Measurements from ENCODE around the gene SCYL1.

SCYL1 gene

GRCh38 chr11:65493367-65494176, 31.3 kb upstream of the SCYL1 start:
- no peak for DNase-seq

DNA sequence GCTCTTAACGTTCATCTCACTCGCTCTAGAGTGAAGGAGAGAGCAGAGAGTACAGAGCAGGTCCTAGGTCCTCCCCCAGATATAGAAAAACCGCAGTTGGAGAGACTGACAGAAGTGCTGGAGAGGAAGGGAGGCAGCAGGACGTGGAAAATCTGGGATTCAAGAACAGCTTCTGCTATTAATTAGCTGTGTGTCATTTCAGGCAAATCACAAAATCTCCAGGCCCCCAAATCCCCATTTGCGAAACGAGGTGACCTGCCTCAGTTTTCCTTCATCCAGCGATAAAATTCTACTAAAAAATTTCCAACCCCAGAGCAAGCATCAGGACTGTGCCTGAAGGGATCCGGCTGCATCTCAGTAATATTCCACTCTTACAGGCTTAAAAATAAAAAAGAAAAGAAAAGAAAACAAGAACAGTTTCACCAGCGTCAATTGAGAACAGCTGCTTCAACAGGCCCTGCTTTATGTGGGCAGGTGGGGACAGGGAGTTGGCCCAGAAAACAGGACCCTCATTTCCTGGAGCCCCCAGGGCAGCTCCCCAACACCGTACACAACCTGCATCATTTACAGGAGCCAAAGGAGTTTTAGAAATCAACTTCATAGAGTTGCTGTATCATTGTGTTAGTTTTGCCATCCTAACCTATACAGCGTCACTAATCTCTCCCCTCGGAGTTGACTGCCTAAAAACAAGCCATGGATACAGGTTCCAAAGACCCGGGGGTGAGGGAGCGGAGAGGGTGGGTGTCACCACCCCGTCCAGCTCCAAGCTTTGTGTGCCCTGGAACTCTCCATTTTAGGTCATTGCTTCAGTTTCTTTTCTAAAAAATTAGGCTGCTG, 28.4 kb upstream of the SCYL1 start:
- no peak for DNase-seq

- peak; percentile 99 for DNase-seq
Observed at GRCh38 chr11:65497141-65498041, 27.5 kb upstream of the SCYL1 start.

DNA sequence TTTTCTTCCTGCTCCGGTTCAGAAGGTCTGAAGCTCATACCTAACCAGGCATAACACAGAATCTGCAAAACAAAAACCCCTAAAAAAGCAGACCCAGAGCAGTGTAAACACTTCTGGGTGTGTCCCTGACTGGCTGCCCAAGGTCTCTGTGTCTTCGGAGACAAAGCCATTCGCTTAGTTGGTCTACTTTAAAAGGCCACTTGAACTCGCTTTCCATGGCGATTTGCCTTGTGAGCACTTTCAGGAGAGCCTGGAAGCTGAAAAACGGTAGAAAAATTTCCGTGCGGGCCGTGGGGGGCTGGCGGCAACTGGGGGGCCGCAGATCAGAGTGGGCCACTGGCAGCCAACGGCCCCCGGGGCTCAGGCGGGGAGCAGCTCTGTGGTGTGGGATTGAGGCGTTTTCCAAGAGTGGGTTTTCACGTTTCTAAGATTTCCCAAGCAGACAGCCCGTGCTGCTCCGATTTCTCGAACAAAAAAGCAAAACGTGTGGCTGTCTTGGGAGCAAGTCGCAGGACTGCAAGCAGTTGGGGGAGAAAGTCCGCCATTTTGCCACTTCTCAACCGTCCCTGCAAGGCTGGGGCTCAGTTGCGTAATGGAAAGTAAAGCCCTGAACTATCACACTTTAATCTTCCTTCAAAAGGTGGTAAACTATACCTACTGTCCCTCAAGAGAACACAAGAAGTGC, 26.7 kb upstream of the SCYL1 start:
- peak; percentile 84 for DNase-seq

DNA sequence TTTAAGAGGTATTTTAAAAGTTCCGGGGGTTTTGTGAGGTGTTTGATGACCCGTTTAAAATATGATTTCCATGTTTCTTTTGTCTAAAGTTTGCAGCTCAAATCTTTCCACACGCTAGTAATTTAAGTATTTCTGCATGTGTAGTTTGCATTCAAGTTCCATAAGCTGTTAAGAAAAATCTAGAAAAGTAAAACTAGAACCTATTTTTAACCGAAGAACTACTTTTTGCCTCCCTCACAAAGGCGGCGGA, 26.2 kb upstream of the SCYL1 start:
- DNase-seq = no peak

DNA sequence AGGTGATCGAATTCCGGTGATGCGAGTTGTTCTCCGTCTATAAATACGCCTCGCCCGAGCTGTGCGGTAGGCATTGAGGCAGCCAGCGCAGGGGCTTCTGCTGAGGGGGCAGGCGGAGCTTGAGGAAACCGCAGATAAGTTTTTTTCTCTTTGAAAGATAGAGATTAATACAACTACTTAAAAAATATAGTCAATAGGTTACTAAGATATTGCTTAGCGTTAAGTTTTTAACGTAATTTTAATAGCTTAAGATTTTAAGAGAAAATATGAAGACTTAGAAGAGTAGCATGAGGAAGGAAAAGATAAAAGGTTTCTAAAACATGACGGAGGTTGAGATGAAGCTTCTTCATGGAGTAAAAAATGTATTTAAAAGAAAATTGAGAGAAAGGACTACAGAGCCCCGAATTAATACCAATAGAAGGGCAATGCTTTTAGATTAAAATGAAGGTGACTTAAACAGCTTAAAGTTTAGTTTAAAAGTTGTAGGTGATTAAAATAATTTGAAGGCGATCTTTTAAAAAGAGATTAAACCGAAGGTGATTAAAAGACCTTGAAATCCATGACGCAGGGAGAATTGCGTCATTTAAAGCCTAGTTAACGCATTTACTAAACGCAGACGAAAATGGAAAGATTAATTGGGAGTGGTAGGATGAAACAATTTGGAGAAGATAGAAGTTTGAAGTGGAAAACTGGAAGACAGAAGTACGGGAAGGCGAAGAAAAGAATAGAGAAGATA, 25.7 kb upstream of the SCYL1 start, which contains the start of gene MALAT1:
TSS of gene MALAT1 (plus strand) at position 69 of the 736 bp plus-strand sequence.
- DNase-seq = peak; percentile 96

DNA sequence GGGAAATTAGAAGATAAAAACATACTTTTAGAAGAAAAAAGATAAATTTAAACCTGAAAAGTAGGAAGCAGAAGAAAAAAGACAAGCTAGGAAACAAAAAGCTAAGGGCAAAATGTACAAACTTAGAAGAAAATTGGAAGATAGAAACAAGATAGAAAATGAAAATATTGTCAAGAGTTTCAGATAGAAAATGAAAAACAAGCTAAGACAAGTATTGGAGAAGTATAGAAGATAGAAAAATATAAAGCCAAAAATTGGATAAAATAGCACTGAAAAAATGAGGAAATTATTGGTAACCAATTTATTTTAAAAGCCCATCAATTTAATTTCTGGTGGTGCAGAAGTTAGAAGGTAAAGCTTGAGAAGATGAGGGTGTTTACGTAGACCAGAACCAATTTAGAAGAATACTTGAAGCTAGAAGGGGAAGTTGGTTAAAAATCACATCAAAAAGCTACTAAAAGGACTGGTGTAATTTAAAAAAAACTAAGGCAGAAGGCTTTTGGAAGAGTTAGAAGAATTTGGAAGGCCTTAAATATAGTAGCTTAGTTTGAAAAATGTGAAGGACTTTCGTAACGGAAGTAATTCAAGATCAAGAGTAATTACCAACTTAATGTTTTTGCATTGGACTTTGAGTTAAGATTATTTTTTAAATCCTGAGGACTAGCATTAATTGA, 25.0 kb upstream of the SCYL1 start:
- peak; percentile 75 for DNase-seq

GRCh38 chr11:65500387-65501185, 24.3 kb upstream of the SCYL1 start:
- DNase-seq = peak; percentile 77

- peak; percentile 76 for DNase-seq
Observed at GRCh38 chr11:65501186-65501471, 23.8 kb upstream of the SCYL1 start.

- DNase-seq = peak; percentile 76
Observed at GRCh38 chr11:65501472-65502273, 23.2 kb upstream of the SCYL1 start.

GRCh38 chr11:65502274-65502554, 22.7 kb upstream of the SCYL1 start:
- no peak for DNase-seq

GRCh38 chr11:65502555-65503367, 22.1 kb upstream of the SCYL1 start:
- DNase-seq = peak; percentile 83

DNA sequence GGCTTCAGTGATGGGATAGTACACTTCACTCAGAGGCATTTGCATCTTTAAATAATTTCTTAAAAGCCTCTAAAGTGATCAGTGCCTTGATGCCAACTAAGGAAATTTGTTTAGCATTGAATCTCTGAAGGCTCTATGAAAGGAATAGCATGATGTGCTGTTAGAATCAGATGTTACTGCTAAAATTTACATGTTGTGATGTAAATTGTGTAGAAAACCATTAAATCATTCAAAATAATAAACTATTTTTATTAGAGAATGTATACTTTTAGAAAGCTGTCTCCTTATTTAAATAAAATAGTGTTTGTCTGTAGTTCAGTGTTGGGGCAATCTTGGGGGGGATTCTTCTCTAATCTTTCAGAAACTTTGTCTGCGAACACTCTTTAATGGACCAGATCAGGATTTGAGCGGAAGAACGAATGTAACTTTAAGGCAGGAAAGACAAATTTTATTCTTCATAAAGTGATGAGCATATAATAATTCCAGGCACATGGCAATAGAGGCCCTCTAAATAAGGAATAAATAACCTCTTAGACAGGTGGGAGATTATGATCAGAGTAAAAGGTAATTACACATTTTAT, 21.4 kb upstream of the SCYL1 start:
- DNase-seq = no peak

GRCh38 chr11:65503949-65504673, 20.8 kb upstream of the SCYL1 start:
- DNase-seq = peak; percentile 80

DNA sequence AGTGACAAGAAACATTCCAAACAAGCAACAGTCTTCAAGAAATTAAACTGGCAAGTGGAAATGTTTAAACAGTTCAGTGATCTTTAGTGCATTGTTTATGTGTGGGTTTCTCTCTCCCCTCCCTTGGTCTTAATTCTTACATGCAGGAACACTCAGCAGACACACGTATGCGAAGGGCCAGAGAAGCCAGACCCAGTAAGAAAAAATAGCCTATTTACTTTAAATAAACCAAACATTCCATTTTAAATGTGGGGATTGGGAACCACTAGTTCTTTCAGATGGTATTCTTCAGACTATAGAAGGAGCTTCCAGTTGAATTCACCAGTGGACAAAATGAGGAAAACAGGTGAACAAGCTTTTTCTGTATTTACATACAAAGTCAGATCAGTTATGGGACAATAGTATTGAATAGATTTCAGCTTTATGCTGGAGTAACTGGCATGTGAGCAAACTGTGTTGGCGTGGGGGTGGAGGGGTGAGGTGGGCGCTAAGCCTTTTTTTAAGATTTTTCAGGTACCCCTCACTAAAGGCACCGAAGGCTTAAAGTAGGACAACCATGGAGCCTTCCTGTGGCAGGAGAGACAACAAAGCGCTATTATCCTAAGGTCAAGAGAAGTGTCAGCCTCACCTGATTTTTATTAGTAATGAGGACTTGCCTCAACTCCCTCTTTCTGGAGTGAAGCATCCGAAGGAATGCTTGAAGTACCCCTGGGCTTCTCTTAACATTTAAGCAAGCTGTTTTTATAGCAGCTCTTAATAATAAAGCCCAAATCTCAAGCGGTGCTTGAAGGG, 20.0 kb upstream of the SCYL1 start:
- DNase-seq = peak; percentile 72

- DNase-seq = peak; percentile 72
Observed at GRCh38 chr11:65505466-65506289, 19.2 kb upstream of the SCYL1 start.
